Measurements from ENCODE around the gene NFIX.

DNA sequence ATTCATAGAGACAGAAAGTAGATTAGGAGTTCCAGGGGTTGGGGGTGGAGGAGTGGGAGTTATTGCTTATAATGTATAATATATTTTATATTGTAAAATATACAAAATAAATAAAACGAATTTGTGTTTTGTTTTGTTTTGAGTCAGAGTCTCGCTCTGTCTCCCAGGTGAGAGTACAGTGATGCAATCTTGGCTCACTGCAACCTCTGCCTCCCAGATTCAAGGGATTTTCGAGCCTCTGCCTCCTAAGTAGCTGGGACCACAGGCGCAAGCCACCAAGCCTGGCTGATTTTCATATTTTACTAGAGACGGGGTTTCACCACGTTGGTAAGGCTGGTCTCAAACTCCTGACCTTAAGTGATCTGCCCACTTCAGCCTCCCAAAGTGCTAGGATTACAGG lies 35.8 kb upstream of the NFIX start:
- TF ChIP-seq, protein P1, sequence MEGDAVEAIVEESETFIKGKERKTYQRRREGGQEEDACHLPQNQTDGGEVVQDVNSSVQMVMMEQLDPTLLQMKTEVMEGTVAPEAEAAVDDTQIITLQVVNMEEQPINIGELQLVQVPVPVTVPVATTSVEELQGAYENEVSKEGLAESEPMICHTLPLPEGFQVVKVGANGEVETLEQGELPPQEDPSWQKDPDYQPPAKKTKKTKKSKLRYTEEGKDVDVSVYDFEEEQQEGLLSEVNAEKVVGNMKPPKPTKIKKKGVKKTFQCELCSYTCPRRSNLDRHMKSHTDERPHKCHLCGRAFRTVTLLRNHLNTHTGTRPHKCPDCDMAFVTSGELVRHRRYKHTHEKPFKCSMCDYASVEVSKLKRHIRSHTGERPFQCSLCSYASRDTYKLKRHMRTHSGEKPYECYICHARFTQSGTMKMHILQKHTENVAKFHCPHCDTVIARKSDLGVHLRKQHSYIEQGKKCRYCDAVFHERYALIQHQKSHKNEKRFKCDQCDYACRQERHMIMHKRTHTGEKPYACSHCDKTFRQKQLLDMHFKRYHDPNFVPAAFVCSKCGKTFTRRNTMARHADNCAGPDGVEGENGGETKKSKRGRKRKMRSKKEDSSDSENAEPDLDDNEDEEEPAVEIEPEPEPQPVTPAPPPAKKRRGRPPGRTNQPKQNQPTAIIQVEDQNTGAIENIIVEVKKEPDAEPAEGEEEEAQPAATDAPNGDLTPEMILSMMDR (IDR thresholded peaks at IDR 0.05), result no peak
- TF ChIP-seq POLR2AphosphoS5 (IDR thresholded peaks at IDR 0.05), result no peak
- no peak for TF ChIP-seq POLR2A (IDR thresholded peaks at IDR 0.05)
